GM13976 (cell line): ENCODE measurements around the gene KCNK16.

Experiments used
- DNase-seq: peaks from one replicate; pipeline ENCODE4 v3.0.0; 2012; ENCODE audit warnings: low spot score
- in situ Hi-C: fragments of 300-500 bp; cut with MboI; formaldehyde crosslinking; loops from one replicate; pipeline ENCODE4 v1.12.0; 2022; ENCODE audit warnings: low sequenced_read_pairs, mixed read lengths, inconsistent platforms; ENCODE audit not compliant: unreplicated experiment
- TF ChIP-seq, protein P1 (sequence below): IDR thresholded peaks from 2 replicates; pipeline ENCODE4 v1.5.1; 2012; ENCODE audit warnings: borderline replicate concordance, mild to moderate bottlenecking; ENCODE audit not compliant: insufficient read depth; ENCODE audit errors: extremely low read depth, missing control alignments, control extremely low read depth

The KCNK16 gene

DNA sequence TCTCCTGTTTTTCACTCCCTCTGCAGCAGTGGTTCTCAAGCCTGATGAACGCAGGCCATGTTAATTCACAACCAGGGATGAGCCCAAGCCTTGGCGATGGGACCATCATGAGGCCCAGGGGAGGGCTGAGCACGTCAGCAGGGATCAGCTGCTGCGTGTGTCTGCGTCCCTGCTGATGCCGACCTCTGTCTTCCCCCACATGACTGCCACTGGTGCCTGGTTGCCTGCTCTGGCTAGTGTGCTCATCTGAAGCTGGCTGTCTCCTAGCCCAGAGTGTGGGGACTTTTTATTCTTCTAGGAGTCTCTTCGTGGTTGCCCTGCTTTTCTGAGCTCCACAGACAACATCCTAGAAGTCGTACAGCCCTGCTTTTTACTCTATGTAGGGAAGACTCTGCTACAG lies 40.8 kb upstream of the KCNK16 start:
- no peak for DNase-seq
- in situ Hi-C loops, result loop anchor here (25.0 kb wide), 2 partner anchors 524 to 949 kb away; no protein-coding TSS in a partner anchor
- TF ChIP-seq, protein P1, sequence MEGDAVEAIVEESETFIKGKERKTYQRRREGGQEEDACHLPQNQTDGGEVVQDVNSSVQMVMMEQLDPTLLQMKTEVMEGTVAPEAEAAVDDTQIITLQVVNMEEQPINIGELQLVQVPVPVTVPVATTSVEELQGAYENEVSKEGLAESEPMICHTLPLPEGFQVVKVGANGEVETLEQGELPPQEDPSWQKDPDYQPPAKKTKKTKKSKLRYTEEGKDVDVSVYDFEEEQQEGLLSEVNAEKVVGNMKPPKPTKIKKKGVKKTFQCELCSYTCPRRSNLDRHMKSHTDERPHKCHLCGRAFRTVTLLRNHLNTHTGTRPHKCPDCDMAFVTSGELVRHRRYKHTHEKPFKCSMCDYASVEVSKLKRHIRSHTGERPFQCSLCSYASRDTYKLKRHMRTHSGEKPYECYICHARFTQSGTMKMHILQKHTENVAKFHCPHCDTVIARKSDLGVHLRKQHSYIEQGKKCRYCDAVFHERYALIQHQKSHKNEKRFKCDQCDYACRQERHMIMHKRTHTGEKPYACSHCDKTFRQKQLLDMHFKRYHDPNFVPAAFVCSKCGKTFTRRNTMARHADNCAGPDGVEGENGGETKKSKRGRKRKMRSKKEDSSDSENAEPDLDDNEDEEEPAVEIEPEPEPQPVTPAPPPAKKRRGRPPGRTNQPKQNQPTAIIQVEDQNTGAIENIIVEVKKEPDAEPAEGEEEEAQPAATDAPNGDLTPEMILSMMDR, result no peak

DNA sequence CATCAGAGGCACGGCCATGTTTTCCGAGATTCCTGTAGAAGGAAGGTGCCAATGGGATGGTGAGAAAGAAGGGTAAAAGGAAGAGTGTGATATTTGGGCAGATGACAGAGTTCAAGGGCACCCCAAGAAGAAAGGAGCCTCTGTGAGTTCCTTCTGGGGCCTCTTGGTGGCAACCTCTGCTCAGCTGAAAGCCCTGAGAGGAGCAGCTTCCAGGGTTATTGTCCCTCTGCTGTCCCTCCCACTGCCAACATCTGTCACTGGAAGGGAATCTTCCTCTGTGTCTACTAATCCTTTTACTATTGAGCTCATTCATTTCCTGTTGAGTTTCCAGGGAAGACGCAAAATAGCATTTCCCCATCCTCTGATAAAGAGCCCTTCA lies 40.0 kb upstream of the KCNK16 start:
- DNase-seq, result no peak
- in situ Hi-C loops, result loop anchor here (25.0 kb wide), 2 partner anchors 525 to 950 kb away; no protein-coding TSS in a partner anchor
- TF ChIP-seq, protein P1, result no peak

DNA sequence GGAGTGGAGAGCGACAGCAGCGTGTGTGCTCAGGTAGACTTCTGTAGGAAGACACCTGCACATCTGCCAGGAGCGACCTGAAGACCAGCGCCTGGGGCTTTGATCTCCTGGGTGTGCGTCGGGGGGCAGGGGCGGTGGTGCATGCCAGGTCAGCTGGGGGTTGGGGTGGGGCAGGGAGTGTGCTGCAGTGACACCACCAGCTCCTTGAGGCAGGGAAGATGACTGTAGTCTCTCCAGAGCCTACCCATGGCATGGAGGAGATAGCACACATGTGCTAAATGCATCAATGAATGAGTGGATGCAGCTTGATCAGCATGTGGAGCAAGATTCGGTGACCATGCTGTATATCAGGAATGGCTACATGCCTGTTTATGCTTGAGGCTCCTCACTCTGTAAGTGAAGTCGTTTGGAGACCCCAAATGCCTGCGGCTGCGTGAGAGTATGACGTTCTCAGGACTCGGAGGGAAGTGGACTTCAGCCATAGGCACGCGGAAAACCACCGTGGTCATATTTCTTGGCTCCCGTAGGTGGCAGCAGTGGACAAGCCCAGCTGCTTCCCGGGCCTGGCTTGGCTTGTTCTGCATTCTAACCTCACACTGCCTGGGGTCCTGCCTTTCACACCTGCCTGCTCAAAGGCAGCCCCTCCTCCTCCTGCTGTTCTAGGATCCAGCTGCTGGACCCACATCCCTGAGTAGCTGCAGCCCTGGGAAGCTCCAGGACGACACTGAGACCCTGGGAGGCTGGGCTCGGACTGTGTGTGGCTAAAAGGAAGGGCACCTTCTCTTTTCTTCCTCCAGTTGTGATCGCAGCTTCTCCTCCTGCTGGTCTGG lies 39.4 kb upstream of the KCNK16 start:
- peak; percentile 86 for DNase-seq
- in situ Hi-C loops, result loop anchor here (25.0 kb wide), 2 partner anchors 525 to 950 kb away; no protein-coding TSS in a partner anchor
- TF ChIP-seq, protein P1, result peak; percentile 66

DNA sequence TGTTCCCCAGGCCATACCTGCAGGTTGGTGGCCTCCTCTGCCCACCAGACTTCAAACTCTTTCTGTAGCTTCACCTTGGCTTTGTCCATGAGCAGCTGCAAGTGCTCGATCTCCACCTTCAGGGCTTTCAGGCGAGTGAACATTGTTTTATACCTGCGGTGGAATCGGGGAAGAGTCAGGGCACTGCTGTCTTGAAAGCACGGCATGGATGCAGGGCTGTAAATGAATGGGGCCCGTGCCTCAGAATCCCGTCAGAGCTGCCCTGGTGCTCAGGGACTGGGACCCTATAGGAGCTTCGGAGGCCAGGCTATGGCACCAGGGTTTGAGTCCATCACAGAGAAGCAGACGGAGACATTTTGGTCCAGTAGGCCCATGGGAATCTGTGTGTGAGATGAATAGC lies 37.9 kb upstream of the KCNK16 start:
- TF ChIP-seq, protein P1, result no peak
- DNase-seq, result no peak
- in situ Hi-C loops, result loop anchor here (25.0 kb wide), 2 partner anchors 527 to 952 kb away; no protein-coding TSS in a partner anchor

DNA sequence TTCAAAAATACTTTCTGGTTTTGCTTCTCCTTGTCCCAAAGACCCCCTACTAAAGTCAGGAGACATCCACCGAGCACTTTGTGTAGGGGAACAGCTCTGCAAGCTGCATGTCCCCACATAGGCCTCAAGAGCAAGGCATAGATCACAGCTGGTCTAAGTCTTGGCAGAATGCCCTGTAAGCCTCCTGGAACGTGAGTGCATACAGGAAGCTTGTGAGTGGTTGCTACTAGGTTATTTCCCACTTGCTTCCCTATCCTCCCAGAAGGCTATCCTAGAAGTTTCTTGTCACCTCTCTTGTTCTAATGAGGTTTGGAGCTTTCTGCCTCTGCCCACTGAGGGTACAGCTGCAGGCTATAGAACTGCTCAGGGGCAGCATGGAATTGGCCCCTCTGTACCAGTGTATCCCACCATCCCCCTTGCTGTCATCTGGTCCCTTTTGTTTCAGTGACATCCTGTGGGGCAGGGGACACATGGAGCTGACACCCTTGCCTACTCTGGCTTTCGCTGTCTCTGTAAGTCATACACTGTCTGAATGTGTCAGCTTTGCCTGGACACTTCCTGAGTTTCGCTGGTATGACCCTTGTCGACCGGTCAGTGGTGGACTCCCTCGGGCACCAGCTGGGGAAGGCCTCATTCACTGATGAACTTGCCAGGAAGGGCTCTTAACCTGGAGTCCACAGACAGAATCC lies 35.6 kb upstream of the KCNK16 start:
- no peak for DNase-seq
- TF ChIP-seq, protein P1, result no peak
- in situ Hi-C loops, result loop anchor here (25.0 kb wide), 2 partner anchors 529 to 954 kb away; no protein-coding TSS in a partner anchor

DNA sequence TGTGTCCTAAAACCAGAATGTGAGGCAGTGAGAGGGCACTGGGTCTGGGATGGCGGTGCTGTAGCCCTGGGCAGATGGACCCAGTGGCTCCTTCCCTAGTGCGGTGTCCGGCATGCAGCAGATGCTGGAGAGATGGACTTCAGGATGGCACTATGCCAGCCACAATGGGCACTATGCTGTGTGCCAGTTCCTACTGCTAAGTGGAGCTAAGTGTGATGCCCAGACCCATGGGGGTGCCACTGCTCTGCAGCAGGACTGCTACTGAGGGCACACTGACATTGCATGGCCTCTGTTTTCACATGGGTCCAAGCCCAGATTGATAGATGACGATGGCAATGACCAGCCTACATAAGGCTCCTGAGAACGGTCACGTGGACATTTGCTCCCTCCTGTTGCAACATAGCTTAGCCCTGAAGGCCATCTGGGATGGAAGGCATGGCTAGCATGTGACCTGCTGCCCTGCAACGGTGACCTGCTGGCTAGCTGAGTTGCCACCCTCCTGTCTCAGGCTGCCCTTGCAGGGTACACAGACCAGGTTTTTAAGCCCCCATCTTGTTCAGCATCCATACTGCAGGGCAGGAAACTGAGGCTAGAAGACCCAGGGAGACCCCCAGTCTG lies 31.3 kb upstream of the KCNK16 start:
- no peak for DNase-seq
- in situ Hi-C loops, result loop anchor here (25.0 kb wide), 2 partner anchors 533 to 958 kb away; no protein-coding TSS in a partner anchor
- TF ChIP-seq, protein P1, result no peak
